IMR-90 (cell line): Measurements from ENCODE around the gene IFT81. TPM values are rescaled to one million over a fixed set of nuclear protein-coding genes. Genes with fewer than 3 reads are reported as not detected.

Experiments used
- ATAC-seq: fragments of 200-7000 bp; cut with Tn5 transposase; 2 replicates; pipeline ENCODE4 v1.9.1; 2020; ENCODE audit warnings: low read depth, mild to moderate bottlenecking, moderate library complexity
- BruUV-seq: library from RNA; stranded (reverse); fragments of 400-500 nt; replicated peaks from 2 replicates; lab custom pipeline; 2021; lab: Mats Ljungman, UMichigan
- CTCF ChIA-PET: fragments of 300-600 bp; formaldehyde crosslinking; extraction: SDS; loops from one replicate; lab custom pipeline; 2021; ENCODE audit warnings: antibody characterized with exemption; lab: Yijun Ruan, JAX
- POLR2A ChIA-PET: fragments of 300-600 bp; sonication (Branson Sonifier 250); formaldehyde crosslinking; loops from one replicate; lab custom pipeline; 2022; ENCODE audit warnings: antibody characterized with exemption; ENCODE audit not compliant: unreplicated experiment; lab: Charles Lee
- DNase-seq: peaks from one replicate; pipeline ENCODE4 v3.0.0; 2013
- H2AFZ ChIP-seq: replicated peaks from 2 replicates; pipeline ENCODE3; 2013; ENCODE audit warnings: low read length, mild to moderate bottlenecking; ENCODE audit not compliant: poor library complexity
- H2AK5ac ChIP-seq: 2 replicates; pipeline ENCODE4 v1.6.1; 2013; ENCODE audit warnings: low read depth, low read length, inconsistent platforms
- H2AK9ac ChIP-seq: replicated peaks from 2 replicates; pipeline ENCODE3; 2013; ENCODE audit warnings: mild to moderate bottlenecking, low read depth, low read length, moderate library complexity; ENCODE audit not compliant: poor library complexity
- H2BK120ac ChIP-seq: 2 replicates; pipeline ENCODE4 v1.6.1; 2013; ENCODE audit warnings: low read depth, low read length, inconsistent platforms
- H2BK15ac ChIP-seq: 3 replicates; pipeline ENCODE4 v1.6.1; 2013; ENCODE audit warnings: low read depth, low read length, inconsistent platforms
- H2BK20ac ChIP-seq: 2 replicates; pipeline ENCODE4 v1.6.1; 2013; ENCODE audit warnings: low read depth, mild to moderate bottlenecking, inconsistent platforms, low read length, moderate library complexity
- H2BK5ac ChIP-seq: 2 replicates; pipeline ENCODE4 v1.6.1; 2013; ENCODE audit warnings: mild to moderate bottlenecking, low read depth, low read length, inconsistent platforms; ENCODE audit not compliant: poor library complexity, severe bottlenecking
- H3K14ac ChIP-seq: replicated peaks from 2 replicates; pipeline ENCODE4 v1.6.1; 2013; ENCODE audit warnings: low read depth, low read length, inconsistent platforms
- H3K18ac ChIP-seq: 2 replicates; pipeline ENCODE4 v1.6.1; 2013; ENCODE audit warnings: low read depth, low read length, control low read depth
- H3K23ac ChIP-seq: 2 replicates; pipeline ENCODE4 v1.6.1; 2013; ENCODE audit warnings: low read depth, low read length, inconsistent platforms
- H3K27ac ChIP-seq: 2 replicates; pipeline ENCODE4 v1.5.1; 2013; ENCODE audit warnings: mild to moderate bottlenecking, control low read depth, low read length; ENCODE audit not compliant: insufficient read depth
- H3K27me3 ChIP-seq: 2 replicates; pipeline ENCODE4 v1.6.1; 2013; ENCODE audit warnings: low read length; ENCODE audit not compliant: control insufficient read depth, insufficient read depth
- H3K36me3 ChIP-seq: 2 replicates; pipeline ENCODE4 v1.6.1; 2013; ENCODE audit warnings: low read length, mixed read lengths; ENCODE audit not compliant: control insufficient read depth, insufficient read depth
- H3K4ac ChIP-seq: 2 replicates; pipeline ENCODE4 v1.6.1; 2013; ENCODE audit warnings: low read depth, low read length, inconsistent platforms
- H3K4me1 ChIP-seq: 2 replicates; pipeline ENCODE4 v1.6.1; 2013; ENCODE audit warnings: low read length, mixed read lengths; ENCODE audit not compliant: control insufficient read depth, insufficient read depth
- H3K4me2 ChIP-seq: 2 replicates; pipeline ENCODE4 v1.6.1; 2013; ENCODE audit warnings: low read depth, mild to moderate bottlenecking, control low read depth, low read length, moderate library complexity
- H3K4me3 ChIP-seq: 2 replicates; pipeline ENCODE4 v1.5.1; 2013; ENCODE audit warnings: low read depth, mild to moderate bottlenecking, control low read depth, low read length, moderate library complexity; ENCODE audit not compliant: insufficient read depth
- H3K56ac ChIP-seq: 2 replicates; pipeline ENCODE4 v1.6.1; 2013; ENCODE audit warnings: low read length, inconsistent platforms; ENCODE audit not compliant: insufficient read depth; ENCODE audit errors: extremely low read depth
- H3K79me1 ChIP-seq, 2 experiments: 2 replicates each; pipeline ENCODE4 v1.6.1; 2013; ENCODE audit warnings: low read length in 2 of 2, inconsistent platforms in 1 of 2, low read depth in 1 of 2
- H3K9ac ChIP-seq: 2 replicates; pipeline ENCODE4 v1.6.1; 2013; ENCODE audit warnings: low read depth, low read length, control low read depth
- H3K9me1 ChIP-seq: 2 replicates; pipeline ENCODE4 v1.6.1; 2013; ENCODE audit warnings: low read length, inconsistent platforms; ENCODE audit not compliant: insufficient read depth
- H3K9me3 ChIP-seq: 2 replicates; pipeline ENCODE4 v1.6.1; 2013; ENCODE audit warnings: low read length; ENCODE audit not compliant: control insufficient read depth, insufficient read depth
- H4K20me1 ChIP-seq: 2 replicates; pipeline ENCODE4 v1.6.1; 2013; ENCODE audit warnings: low read length, inconsistent platforms; ENCODE audit not compliant: insufficient read depth
- H4K5ac ChIP-seq: 2 replicates; pipeline ENCODE4 v1.6.1; 2013; ENCODE audit warnings: mild to moderate bottlenecking, low read depth, low read length, control low read depth
- H4K8ac ChIP-seq, 2 experiments: 2 replicates each; pipeline ENCODE4 v1.6.1; 2013; ENCODE audit warnings: low read depth in 2 of 2, low read length in 2 of 2, control low read depth in 1 of 2, inconsistent platforms in 1 of 2
- H4K91ac ChIP-seq: 2 replicates; pipeline ENCODE4 v1.6.1; 2013; ENCODE audit warnings: low read depth, low read length, inconsistent platforms; ENCODE audit not compliant: insufficient read depth
- CEBPB ChIP-seq: IDR thresholded peaks from 2 replicates; pipeline ENCODE4 v1.6.1; 2012; ENCODE audit warnings: low read depth, low read length, improper control_type of control experiment
- CHD1 ChIP-seq: IDR thresholded peaks from 2 replicates; pipeline ENCODE4 v1.6.1; 2012; ENCODE audit warnings: low read depth, low read length, improper control_type of control experiment
- MAZ ChIP-seq: IDR thresholded peaks from 2 replicates; pipeline ENCODE4 v1.6.1; 2012; ENCODE audit warnings: low read depth, mild to moderate bottlenecking, low read length, improper control_type of control experiment, moderate library complexity, borderline replicate concordance
- MXI1 ChIP-seq: IDR thresholded peaks from 2 replicates; pipeline ENCODE4 v1.6.1; 2012; ENCODE audit warnings: low read depth, mild to moderate bottlenecking, low read length, moderate library complexity, borderline replicate concordance
- NFE2L2 ChIP-seq: fragments of 150-350 bp; IDR thresholded peaks from 2 replicates; pipeline ENCODE4 v1.6.1; 2016; ENCODE audit warnings: low read depth, mild to moderate bottlenecking, low read length
- RAD21 ChIP-seq: IDR thresholded peaks from 2 replicates; pipeline ENCODE4 v1.6.1; 2012; ENCODE audit warnings: low read length, improper control_type of control experiment
- RFX5 ChIP-seq: IDR thresholded peaks from 2 replicates; pipeline ENCODE4 v1.8.0; 2012; ENCODE audit warnings: low read depth, mild to moderate bottlenecking, low read length, moderate library complexity
- WGBS, 2 experiments: methylation state at CpG; one replicate each; pipeline versions ENCODE4 v1.1.5 to v1.1.7; 2013; ENCODE audit warnings: missing lambda C conversion rate in 2 of 2; ENCODE audit not compliant: insufficient read length in 1 of 2; ENCODE audit errors: extremely low coverage in 2 of 2; 5-methylcytosine and 5-hydroxymethylcytosine counted together
- dilution Hi-C: fragments of 300-500 bp; cut with HindIII; formaldehyde crosslinking; loops from one replicate; pipeline ENCODE4 v1.14.3; 2018; ENCODE audit warnings: low sequenced_read_pairs; ENCODE audit not compliant: unreplicated experiment
- in situ Hi-C: fragments of 300-500 bp; cut with MboI; formaldehyde crosslinking; loops from 3 replicates; pipeline ENCODE4 v1.14.3; 2019; ENCODE audit warnings: low sequenced_read_pairs, inconsistent platforms, mixed read lengths
- intact Hi-C: fragments of 100-400 bp; cut with micrococcal nuclease; formaldehyde crosslinking; loops from 2 replicates; pipeline ENCODE4 v1.10.0; 2022
- polyA plus RNA-seq, 3 experiments: library from polyadenylated mRNA; depleted of rRNA; stranded (reverse); fragments of >200 nt; gene quantifications; 2 replicates each; pipeline ENCODE4 v1.2.3, GENCODE V29; 2012; ENCODE audit warnings: low replicate concordance in 1 of 3
- total RNA-seq: library from RNA; depleted of rRNA; stranded (reverse); fragments of >200 nt; gene quantifications from 2 replicates; pipeline ENCODE4 v1.2.3, GENCODE V29; 2012
- TF ChIP-seq, protein P1 (sequence below): conservative IDR thresholded peaks from 2 replicates; pipeline ENCODE4 v1.5.1; 2012; ENCODE audit warnings: mild to moderate bottlenecking, low read depth, low read length, improper control_type of control experiment

The IFT81 gene
- total and polyA plus RNA-seq, 2 of the 4 experiments (the other 2 are of a cell fraction): 6.1 to 8.1 TPM

- Histone ChIP-seq H3K4ac (no peak overlapping the region), H3K27ac (no peak overlapping the region), H2BK20ac (no peak overlapping the region), H3K4me3 (no peak overlapping the region), H3K9me1 (peaks cover 2% of the 10 kb centered on the region; the same call in 1 of the 2 replicates), H4K91ac (no peak overlapping the region), H3K23ac (no peak overlapping the region), H4K20me1 (no peaks in the 10 kb centered on the region), H3K4me2 (no peak overlapping the region), H3K36me3 (no peaks in the 10 kb centered on the region), H4K8ac (no peak overlapping the region), H3K79me1 (no peaks in the 10 kb centered on the region), H3K56ac (no peak overlapping the region), H2AK5ac (no peak overlapping the region), H3K9me3 (no peaks in the 10 kb centered on the region), H2BK120ac (no peak overlapping the region), H3K14ac (no peak overlapping the region), H3K18ac (no peak overlapping the region; the same call in 1 of the 2 replicates), H2AFZ (no peak overlapping the region), H2AK9ac (no peak overlapping the region), H3K4me1 (no peaks in the 10 kb centered on the region), H2BK15ac (no peak overlapping the region), H3K27me3 (no peaks in the 10 kb centered on the region), H4K5ac (no peak overlapping the region; the same call in 1 of the 2 replicates), H3K9ac (no peak overlapping the region), H2BK5ac (no peak overlapping the region)
- no TSS peak for BruUV-seq
- no CpG with 5 or more reads among the region's 1 CpG for WGBS, 2 experiments
- no peak for TF ChIP-seq RAD21
- no peak for TF ChIP-seq CEBPB
- TF ChIP-seq CHD1: no peak
- TF ChIP-seq, protein P1, sequence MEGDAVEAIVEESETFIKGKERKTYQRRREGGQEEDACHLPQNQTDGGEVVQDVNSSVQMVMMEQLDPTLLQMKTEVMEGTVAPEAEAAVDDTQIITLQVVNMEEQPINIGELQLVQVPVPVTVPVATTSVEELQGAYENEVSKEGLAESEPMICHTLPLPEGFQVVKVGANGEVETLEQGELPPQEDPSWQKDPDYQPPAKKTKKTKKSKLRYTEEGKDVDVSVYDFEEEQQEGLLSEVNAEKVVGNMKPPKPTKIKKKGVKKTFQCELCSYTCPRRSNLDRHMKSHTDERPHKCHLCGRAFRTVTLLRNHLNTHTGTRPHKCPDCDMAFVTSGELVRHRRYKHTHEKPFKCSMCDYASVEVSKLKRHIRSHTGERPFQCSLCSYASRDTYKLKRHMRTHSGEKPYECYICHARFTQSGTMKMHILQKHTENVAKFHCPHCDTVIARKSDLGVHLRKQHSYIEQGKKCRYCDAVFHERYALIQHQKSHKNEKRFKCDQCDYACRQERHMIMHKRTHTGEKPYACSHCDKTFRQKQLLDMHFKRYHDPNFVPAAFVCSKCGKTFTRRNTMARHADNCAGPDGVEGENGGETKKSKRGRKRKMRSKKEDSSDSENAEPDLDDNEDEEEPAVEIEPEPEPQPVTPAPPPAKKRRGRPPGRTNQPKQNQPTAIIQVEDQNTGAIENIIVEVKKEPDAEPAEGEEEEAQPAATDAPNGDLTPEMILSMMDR: no peak
- no peak for TF ChIP-seq NFE2L2
- no peak for TF ChIP-seq MAZ
- no peak for TF ChIP-seq RFX5
- TF ChIP-seq MXI1: no peak
- intact Hi-C loops (no loop called here), in situ Hi-C loops (no loop called here), dilution Hi-C loops (no loop called here)
- ATAC-seq: no peak
- POLR2A ChIA-PET: no interaction called here
- no peak for DNase-seq
- CTCF ChIA-PET: no interaction called here
These were observed 111.2 kb downstream of the IFT81 start for GRCh38 chr12:110235383-110235782.
